Epithelial cell of proximal tubule (primary cell): Measurements from ENCODE around the gene PPWD1. TPM values are rescaled to one million over a fixed set of nuclear protein-coding genes. Genes with fewer than 3 reads are reported as not detected.
"Not testable (repeated sequence)": the region's sequence is repeated elsewhere in the genome, so short reads cannot be mapped to it uniquely, and the experiment has no call there.

ENCODE experiments used
- DNase-seq: peaks from one replicate; pipeline ENCODE4 v3.0.0-alpha.2; 2011; ENCODE audit warnings: low read depth
- H3K4me3 ChIP-seq: 2 replicates; pipeline ENCODE4 v1.5.1; 2011; ENCODE audit warnings: low read depth, mild to moderate bottlenecking, low read length
- total RNA-seq: library from RNA; depleted of rRNA; stranded (reverse); fragments of >200 nt; gene quantifications from 2 replicates; pipeline ENCODE4 v1.2.3, GENCODE V29; 2015
- TF ChIP-seq, protein P1 (sequence below): conservative IDR thresholded peaks from 2 replicates; pipeline ENCODE4 v1.5.1; 2012; ENCODE audit warnings: low read depth, mild to moderate bottlenecking, low read length

The PPWD1 gene
- total RNA-seq, 1 donor from 2014 or later = 18.7 TPM

GRCh38 chr5:65620021-65620420 is 56.9 kb downstream of the PPWD1 start:
- DNase-seq = no peak
- TF ChIP-seq, protein P1, sequence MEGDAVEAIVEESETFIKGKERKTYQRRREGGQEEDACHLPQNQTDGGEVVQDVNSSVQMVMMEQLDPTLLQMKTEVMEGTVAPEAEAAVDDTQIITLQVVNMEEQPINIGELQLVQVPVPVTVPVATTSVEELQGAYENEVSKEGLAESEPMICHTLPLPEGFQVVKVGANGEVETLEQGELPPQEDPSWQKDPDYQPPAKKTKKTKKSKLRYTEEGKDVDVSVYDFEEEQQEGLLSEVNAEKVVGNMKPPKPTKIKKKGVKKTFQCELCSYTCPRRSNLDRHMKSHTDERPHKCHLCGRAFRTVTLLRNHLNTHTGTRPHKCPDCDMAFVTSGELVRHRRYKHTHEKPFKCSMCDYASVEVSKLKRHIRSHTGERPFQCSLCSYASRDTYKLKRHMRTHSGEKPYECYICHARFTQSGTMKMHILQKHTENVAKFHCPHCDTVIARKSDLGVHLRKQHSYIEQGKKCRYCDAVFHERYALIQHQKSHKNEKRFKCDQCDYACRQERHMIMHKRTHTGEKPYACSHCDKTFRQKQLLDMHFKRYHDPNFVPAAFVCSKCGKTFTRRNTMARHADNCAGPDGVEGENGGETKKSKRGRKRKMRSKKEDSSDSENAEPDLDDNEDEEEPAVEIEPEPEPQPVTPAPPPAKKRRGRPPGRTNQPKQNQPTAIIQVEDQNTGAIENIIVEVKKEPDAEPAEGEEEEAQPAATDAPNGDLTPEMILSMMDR = no peak
- no peak overlapping the region for H3K4me3 ChIP-seq

- not testable (repeated sequence) for DNase-seq, H3K4me3 ChIP-seq
These were observed 58.9 kb downstream of the PPWD1 start for GRCh38 chr5:65621961-65622360.

GRCh38 chr5:65623482-65623881 is 60.4 kb downstream of the PPWD1 start:
- no peak for DNase-seq
- peak overlapping the region; percentile 94 for H3K4me3 ChIP-seq
- TF ChIP-seq, protein P1 = no peak

DNA sequence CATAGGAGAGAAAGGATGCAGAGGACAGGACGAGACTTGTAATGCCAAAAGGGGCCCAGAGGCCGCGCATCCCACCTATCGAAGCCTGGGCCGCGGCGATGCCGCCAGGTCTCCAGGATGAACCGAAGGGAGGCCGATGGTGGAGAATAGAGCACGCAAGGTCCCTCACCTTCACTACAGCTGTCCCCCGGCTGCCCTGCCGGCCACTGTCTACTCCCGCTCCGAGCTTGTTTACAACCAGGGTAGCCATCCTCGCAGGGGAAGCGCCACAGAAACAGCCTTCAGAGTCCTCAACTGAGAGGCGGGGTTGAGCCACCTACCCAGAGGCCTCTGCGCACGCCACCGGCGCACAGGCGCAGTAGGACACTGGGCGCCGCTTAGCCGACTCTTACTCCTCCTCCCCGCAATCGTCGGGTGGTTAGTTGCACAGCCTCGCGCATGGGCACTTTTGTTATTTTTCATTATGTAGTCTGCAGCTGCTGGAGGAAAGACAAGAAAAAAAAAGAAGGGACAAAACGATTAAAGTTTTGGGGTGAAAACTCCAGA is 61.0 kb downstream of the PPWD1 start, which contains the start of gene TRIM23:
Gene TRIM23, minus strand, starts transcription at position 309 of the 546 bp plus-strand sequence. Its CDS starts 59 bp downstream, at position 250.
- DNase-seq = peak; percentile 66
- TF ChIP-seq, protein P1 = no peak
- peak within 1 kb of the TSS; percentile 94 for H3K4me3 ChIP-seq

DNA sequence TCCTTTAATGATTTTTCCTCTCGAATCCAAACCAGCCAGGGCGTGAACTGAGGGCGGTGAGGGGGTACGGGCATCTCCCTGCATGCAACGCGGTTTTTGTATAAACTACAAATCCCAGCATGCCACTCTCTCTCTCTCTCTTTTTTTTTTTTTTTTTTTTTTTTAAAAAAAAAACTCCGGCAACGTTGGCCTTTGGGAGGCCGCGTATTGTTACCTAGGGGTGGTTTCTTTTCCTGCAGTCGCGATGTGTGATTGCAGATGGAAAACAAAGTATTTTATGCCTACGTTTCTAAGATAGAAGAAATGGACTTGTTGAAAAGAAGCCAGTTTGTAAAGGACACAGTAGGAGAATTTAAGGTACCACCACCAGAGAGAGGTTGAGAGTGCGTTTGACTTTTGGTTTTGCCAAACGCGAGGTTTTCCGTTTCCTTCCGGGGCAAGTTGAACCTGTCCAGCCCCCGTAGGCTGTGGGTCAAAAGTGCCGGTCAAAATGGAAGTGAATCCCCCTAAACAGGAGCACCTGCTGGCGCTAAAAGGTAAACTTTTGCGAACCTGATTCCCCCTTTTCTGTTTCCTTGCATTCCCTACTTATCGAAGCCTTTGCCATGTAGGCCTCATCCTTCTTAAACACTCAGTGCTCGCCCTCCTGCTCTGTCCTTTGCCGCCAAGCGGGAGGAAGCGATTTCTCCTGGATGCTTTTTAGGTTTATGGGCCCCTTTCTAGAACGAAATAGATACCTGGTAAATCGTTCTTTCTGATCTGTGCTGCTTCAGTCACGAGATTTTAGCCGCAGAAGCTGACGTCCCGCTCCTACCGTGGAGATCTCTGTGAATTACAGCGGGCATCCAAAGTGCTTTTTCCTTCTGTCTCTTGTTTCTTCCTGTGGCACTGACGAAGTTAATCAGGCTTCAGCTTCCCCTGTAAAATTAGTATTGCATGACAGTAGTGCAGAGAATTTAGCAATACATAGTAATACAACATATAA is 61.8 kb downstream of the PPWD1 start, which contains the start of the genes SHLD3 and TRAPPC13:
Gene SHLD3, plus strand, starts transcription at position 457 of the 985 bp plus-strand sequence. CDS start 4,561 bp downstream, outside the sequence.
Gene TRAPPC13, plus strand, starts transcription at position 457 of the 985 bp plus-strand sequence. Its CDS starts 34 bp downstream, at position 491.
- DNase-seq = peak; percentile 74
- peak within 1 kb of the TSS; percentile 94 for H3K4me3 ChIP-seq
- TF ChIP-seq, protein P1 = no peak

GRCh38 chr5:65625743-65626142 is 62.6 kb downstream of the PPWD1 start:
- TF ChIP-seq, protein P1 = no peak
- no peak for DNase-seq
- H3K4me3 ChIP-seq = peak overlapping the region; percentile 94

- H3K4me3 ChIP-seq = no peak overlapping the region
- TF ChIP-seq, protein P1 = no peak
- DNase-seq = no peak
These were observed 67.9 kb downstream of the PPWD1 start for GRCh38 chr5:65630981-65631380.

Other genes starting within 250 kb of the PPWD1 start
- gene ADAMTS6, start 81.4 kb upstream of the PPWD1 start, total RNA-seq = 3.5 and 12.1 TPM in 2 replicates
- 23.6 and 31.8 TPM in 2 replicates for gene CENPK, start 128 bp upstream of the PPWD1 start, total RNA-seq
- 6.3 and 8.5 TPM in 2 replicates for gene TRIM23, start 61.0 kb downstream of the PPWD1 start, total RNA-seq
- 1.8 and 2.0 TPM in 2 replicates for gene SHLD3, start 61.7 kb downstream of the PPWD1 start, total RNA-seq
- 9.2 and 18.3 TPM in 2 replicates for gene TRAPPC13, start 61.7 kb downstream of the PPWD1 start, total RNA-seq
- 5.1 and 9.5 TPM in 2 replicates for gene SGTB, start 158.8 kb downstream of the PPWD1 start, total RNA-seq
- 25.8 and 49.7 TPM in 2 replicates for gene NLN, start 158.9 kb downstream of the PPWD1 start, total RNA-seq